Testis (tissue), 2 donors: ENCODE results near the gene WDR62.

ENCODE experiments used
- CTCF ChIP-seq, 3 experiments: fragments of 450-650 bp in 2 of 3; fragments of 200-600 bp in 1 of 3; sonication (generic) in 1 of 3; IDR thresholded peaks; one replicate each; pipeline ENCODE4 v1.5.1; 2016 to 2019; ENCODE audit warnings: antibody characterized with exemption in 3 of 3, mild to moderate bottlenecking in 2 of 3, moderate library complexity in 1 of 3
- POLR2A ChIP-seq: fragments of 450-650 bp; IDR thresholded peaks from one replicate; pipeline ENCODE4 v1.6.1; 2017; ENCODE audit warnings: antibody characterized with exemption, mild to moderate bottlenecking, moderate library complexity

- TF ChIP-seq CTCF (IDR thresholded peaks at IDR 0.05) = no peak
- TF ChIP-seq POLR2A = no peak
Measured at GRCh38 chr19:36151144-36152018, 96.7 kb downstream of the WDR62 start.
